HG03066 (cell line): ENCODE measurements around the gene TREML1.

Experiments used
- ATAC-seq: cut with Tn5 transposase; IDR thresholded peaks from one replicate; pipeline ENCODE4 v1.9.1; 2021; ENCODE audit warnings: low read depth; ENCODE audit not compliant: unreplicated experiment

TREML1 gene

GRCh38 chr6:41181566-41181965 lies 27.4 kb upstream of the TREML1 start:
- ATAC-seq = no peak

- ATAC-seq = no peak
Observed at GRCh38 chr6:41179163-41179562, 25.0 kb upstream of the TREML1 start.

GRCh38 chr6:41177695-41178094 lies 23.5 kb upstream of the TREML1 start:
- ATAC-seq = no peak

- no peak for ATAC-seq
Observed at GRCh38 chr6:41177287-41177686, 23.1 kb upstream of the TREML1 start.

GRCh38 chr6:41176189-41176588 lies 22.0 kb upstream of the TREML1 start:
- ATAC-seq = no peak

GRCh38 chr6:41175084-41175483 lies 20.9 kb upstream of the TREML1 start:
- ATAC-seq = no peak

- no peak for ATAC-seq
Observed at GRCh38 chr6:41174610-41175009, 20.5 kb upstream of the TREML1 start.

GRCh38 chr6:41171908-41172307 lies 17.8 kb upstream of the TREML1 start:
- no peak for ATAC-seq

GRCh38 chr6:41170547-41171160 lies 16.5 kb upstream of the TREML1 start:
- no peak for ATAC-seq

GRCh38 chr6:41167173-41167963 lies 13.2 kb upstream of the TREML1 start:
- no peak for ATAC-seq

GRCh38 chr6:41164551-41165120 lies 10.5 kb upstream of the TREML1 start:
- ATAC-seq = no peak

GRCh38 chr6:41163419-41163717 lies 9.2 kb upstream of the TREML1 start:
- ATAC-seq = no peak

- ATAC-seq = no peak
Observed at GRCh38 chr6:41162687-41163418, 8.7 kb upstream of the TREML1 start, which contains the start of gene TREM2. Gene TREM2, minus strand, starts transcription at chr6:41163116. Its CDS starts 34 bp downstream, at chr6:41163082.

- no peak for ATAC-seq
Observed at GRCh38 chr6:41161851-41162552, 7.9 kb upstream of the TREML1 start.

GRCh38 chr6:41161380-41161779 lies 7.2 kb upstream of the TREML1 start:
- ATAC-seq = no peak

- ATAC-seq = no peak
Observed at GRCh38 chr6:41160933-41161332, 6.8 kb upstream of the TREML1 start.

- no peak for ATAC-seq
Observed at GRCh38 chr6:41159415-41160082, 5.4 kb upstream of the TREML1 start.

GRCh38 chr6:41157323-41157722 lies 3.2 kb upstream of the TREML1 start:
- ATAC-seq = no peak

- no peak for ATAC-seq
Observed at GRCh38 chr6:41156771-41157170, 2.6 kb upstream of the TREML1 start.

- no peak for ATAC-seq
Observed at GRCh38 chr6:41156001-41156400, 1.9 kb upstream of the TREML1 start.
